GM18868 (cell line): ENCODE results near the gene TNS1.

Experiments used
- ATAC-seq: cut with Tn5 transposase; IDR thresholded peaks from one replicate; pipeline ENCODE4 v1.9.1; 2021; ENCODE audit warnings: mild to moderate bottlenecking, moderate library complexity; ENCODE audit not compliant: unreplicated experiment

Gene TNS1

GRCh38 chr2:217919204-217919603 is 83.6 kb downstream of the TNS1 start:
- no peak for ATAC-seq

DNA sequence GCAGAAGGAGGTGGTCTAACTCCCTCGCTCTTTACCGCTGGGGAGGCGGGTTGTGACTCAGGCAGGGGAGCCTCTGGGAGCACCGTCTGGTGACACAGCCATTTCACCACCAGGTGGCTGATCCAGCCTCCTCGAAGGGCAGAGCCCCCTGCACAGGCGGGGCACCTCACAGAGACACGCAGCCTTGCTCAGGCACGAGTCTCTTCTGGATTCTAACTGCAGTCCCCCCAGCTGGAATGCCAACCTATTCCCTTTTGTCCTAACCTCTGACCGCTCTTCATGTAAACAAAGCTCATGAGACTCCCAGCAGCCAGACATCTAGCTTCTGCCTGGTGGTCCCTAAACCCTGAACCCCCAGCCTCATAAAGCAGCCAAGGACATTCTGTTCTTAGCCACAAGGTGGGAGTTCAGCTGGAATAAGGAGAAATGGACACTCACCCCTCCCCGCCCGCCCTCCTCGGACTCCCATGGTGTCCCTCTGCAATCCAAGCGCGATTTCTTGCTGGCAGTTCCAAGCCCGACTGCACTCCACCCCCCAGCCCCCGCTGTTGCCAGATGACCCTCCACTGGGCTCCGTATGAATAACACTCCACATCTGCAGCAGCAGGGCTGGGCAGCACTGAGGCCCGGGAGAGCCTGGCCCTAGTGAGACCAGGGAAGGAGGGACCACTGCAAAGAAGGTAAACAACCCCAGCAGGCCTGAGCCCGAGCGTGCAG is 84.3 kb downstream of the TNS1 start:
- no peak for ATAC-seq

DNA sequence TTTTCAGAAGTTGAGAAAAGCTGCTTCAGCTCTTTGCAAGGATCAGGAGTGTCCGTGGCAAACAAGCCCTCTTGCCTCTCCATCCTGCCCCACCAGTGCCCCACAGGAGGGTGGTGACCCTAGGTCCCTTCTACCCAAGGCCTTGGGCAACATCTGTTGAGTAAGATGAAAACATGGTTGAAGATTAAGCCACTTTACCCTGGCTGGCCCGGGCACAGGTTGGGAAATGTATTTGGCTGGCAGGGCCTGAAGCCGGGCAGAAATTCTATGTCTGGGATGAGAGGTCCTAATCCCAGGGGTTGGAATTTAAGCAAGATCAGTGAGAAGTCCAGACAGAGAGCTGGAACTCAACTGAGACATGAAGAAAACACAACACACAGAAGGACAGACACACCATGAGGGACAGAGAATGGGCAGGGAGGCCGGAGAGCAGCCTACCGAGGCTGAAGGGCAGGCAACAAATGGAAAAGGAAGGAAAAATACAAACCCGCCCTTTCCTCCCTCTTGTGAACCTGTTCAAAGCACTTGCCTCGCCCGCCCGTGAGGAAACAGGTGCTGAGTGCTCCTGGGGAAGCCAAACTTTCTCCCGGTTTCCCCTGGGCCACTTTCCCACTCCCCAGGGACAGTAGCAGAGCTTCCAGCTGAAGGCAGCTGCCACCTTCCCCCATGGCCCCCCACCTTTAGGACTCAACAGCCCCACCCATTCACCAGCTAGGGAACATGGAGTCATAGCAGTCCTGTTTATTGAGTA is 86.1 kb downstream of the TNS1 start:
- no peak for ATAC-seq

- no peak for ATAC-seq
Observed at GRCh38 chr2:217915706-217916105, 87.1 kb downstream of the TNS1 start.

- no peak for ATAC-seq
Observed at GRCh38 chr2:217914878-217915277, 87.9 kb downstream of the TNS1 start.

- no peak for ATAC-seq
Observed at GRCh38 chr2:217914078-217914477, 88.7 kb downstream of the TNS1 start.

GRCh38 chr2:217913436-217913835 is 89.4 kb downstream of the TNS1 start:
- ATAC-seq: no peak

- ATAC-seq: no peak
Observed at GRCh38 chr2:217912098-217913024, 90.4 kb downstream of the TNS1 start.

DNA sequence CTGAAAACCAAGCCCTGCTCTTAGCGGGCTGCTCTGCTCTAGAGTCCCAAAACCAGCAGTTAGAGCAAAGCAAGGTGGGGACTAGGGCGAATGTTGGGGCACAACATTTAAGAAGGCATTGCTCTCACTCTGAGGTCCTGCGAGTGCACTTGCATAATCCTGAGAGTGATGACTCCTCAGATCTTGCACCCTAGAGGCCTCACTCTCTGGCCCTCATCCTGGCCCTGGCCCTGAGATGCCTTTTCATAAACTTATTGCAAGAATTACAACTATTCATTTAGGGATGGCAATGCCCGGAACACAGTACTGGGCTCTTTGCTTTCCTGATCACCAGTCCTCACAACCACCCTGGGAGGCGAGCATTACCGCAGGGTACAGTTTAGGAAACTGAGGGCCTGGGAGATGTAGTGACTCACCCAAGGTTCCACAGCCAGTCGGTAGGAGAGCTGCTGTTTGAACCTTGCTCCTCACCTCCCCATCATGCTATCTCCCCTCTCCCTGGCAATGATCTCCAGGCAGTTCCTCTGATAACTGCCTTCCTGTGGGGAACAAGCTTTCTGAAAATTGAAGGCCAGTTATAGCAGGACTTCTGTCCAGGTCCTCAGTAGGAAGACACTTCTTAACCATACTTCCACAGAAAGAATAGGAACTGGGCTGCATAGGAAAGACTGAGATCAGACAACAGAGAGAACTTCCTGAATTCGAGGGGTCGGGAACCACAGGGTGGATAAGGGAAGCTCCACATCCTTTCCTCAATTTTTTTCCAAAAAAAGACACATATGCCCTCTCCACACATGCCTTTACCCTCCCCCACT is 91.3 kb downstream of the TNS1 start:
- no peak for ATAC-seq

DNA sequence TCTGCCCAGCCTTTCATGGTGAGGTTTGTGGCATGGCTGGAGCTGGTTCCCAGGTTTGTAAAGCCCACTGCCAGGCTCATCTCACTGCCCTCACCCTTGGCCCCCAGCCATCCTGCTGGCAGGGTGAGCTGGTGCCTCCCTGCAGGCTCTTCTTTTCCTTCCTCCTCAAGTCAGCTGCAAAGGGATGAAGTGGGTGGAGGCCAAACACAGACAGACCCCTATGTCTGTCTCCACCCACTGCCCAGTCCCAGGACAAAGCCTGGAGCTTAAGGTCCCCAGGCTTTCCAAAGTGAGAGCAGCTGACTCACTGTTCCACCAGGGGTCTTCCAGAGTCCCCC is 92.0 kb downstream of the TNS1 start:
- no peak for ATAC-seq

- ATAC-seq: no peak
Observed at GRCh38 chr2:217909156-217909820, 93.5 kb downstream of the TNS1 start.

- no peak for ATAC-seq
Observed at GRCh38 chr2:217908544-217908943, 94.3 kb downstream of the TNS1 start.

DNA sequence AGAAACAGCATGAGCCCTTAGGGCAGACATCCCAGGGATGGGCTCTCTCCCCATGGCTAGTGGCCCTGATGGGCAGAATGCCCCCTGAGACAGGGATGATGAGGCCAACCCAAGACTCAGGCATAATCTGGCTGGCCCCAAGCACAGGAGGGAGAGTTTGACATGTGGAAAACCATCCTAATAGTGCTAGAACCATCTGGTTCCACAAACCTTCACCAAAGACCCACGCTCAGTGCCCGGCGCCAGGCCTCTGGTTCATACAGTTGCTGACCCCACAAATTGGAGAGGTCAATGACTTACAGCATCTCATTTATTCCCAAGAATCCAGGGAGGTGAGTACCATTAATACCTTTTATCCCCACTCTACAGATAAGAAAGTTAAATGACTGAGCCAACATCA is 95.5 kb downstream of the TNS1 start:
- no peak for ATAC-seq

DNA sequence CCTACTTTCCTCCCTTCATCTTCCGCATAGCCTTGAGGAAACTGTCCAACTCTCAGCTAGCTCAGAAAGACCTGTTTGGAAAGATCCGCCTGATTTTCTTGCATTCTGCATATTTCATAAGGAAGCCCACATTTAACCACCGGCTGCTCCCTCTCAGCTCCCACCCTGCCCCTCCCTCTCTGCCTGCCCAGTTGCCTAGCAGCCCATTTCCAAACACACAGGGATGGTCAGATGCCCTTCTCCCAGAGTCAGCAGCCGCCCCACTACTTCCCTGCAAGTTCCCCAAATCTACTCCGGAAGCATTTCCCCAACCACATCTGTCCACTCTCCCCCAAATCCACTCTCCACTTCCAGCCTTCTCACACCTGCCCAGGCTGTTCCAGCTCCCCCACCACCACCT is 96.0 kb downstream of the TNS1 start:
- ATAC-seq: no peak

- no peak for ATAC-seq
Observed at GRCh38 chr2:217905896-217906295, 96.9 kb downstream of the TNS1 start.

GRCh38 chr2:217905395-217905794 is 97.4 kb downstream of the TNS1 start:
- no peak for ATAC-seq

- no peak for ATAC-seq
Observed at GRCh38 chr2:217904614-217904965, 98.2 kb downstream of the TNS1 start.

- ATAC-seq: no peak
Observed at GRCh38 chr2:217903859-217904613, 98.8 kb downstream of the TNS1 start.

GRCh38 chr2:217903142-217903858 is 99.5 kb downstream of the TNS1 start:
- no peak for ATAC-seq
